ENCODE data around the gene MTMR2.

The MTMR2 gene

GRCh38 chr11:95912902-95913560 is 10.9 kb downstream of the MTMR2 start:
- no peak for DNase-seq (ENCODE audit: low read depth, low spot score)
- H3K9ac ChIP-seq (ENCODE audit: insufficient read length, low read depth) = no peak overlapping the region
- no peaks in the 10 kb centered on the region for H3K4me1 ChIP-seq (ENCODE audit: insufficient read depth, insufficient read length)
- H3K27me3 ChIP-seq (ENCODE audit: insufficient read depth, insufficient read length) = no peaks in the 10 kb centered on the region
- TF ChIP-seq SUZ12 (IDR thresholded peaks at IDR 0.05; ENCODE audit: extremely low read depth, insufficient read depth, insufficient read length) (no peak), YY1 (IDR thresholded peaks at IDR 0.05; ENCODE audit: insufficient read depth, insufficient read length) (no peak), ZNF274 (IDR thresholded peaks at IDR 0.05; ENCODE audit: low read depth, low read length) (no peak)
- peaks cover 4% of the 10 kb centered on the region for H3K36me3 ChIP-seq (ENCODE audit: insufficient read depth, insufficient read length, low read length)
- no peaks in the 10 kb centered on the region for H3K9me3 ChIP-seq (ENCODE audit: insufficient read depth, low read length)
- H3K4me3 ChIP-seq (ENCODE audit: insufficient read length, low read depth) = no peak overlapping the region

- no peaks in the 10 kb centered on the region for H3K4me1 ChIP-seq (ENCODE audit: insufficient read depth, insufficient read length)
- H3K9ac ChIP-seq (ENCODE audit: insufficient read length, low read depth) = no peak overlapping the region
- H3K9me3 ChIP-seq (ENCODE audit: insufficient read depth, low read length) = no peaks in the 10 kb centered on the region
- DNase-seq (ENCODE audit: low read depth, low spot score) = no peak
- no peaks in the 10 kb centered on the region for H3K27me3 ChIP-seq (ENCODE audit: insufficient read depth, insufficient read length)
- no peak overlapping the region for H3K4me3 ChIP-seq (ENCODE audit: insufficient read length, low read depth)
- peaks cover 4% of the 10 kb centered on the region for H3K36me3 ChIP-seq (ENCODE audit: insufficient read depth, insufficient read length, low read length)
- TF ChIP-seq YY1 (IDR thresholded peaks at IDR 0.05; ENCODE audit: insufficient read depth, insufficient read length) (no peak), SUZ12 (IDR thresholded peaks at IDR 0.05; ENCODE audit: extremely low read depth, insufficient read depth, insufficient read length) (no peak), ZNF274 (IDR thresholded peaks at IDR 0.05; ENCODE audit: low read depth, low read length) (no peak)
These were observed 12.5 kb downstream of the MTMR2 start for GRCh38 chr11:95911369-95911759.

DNA sequence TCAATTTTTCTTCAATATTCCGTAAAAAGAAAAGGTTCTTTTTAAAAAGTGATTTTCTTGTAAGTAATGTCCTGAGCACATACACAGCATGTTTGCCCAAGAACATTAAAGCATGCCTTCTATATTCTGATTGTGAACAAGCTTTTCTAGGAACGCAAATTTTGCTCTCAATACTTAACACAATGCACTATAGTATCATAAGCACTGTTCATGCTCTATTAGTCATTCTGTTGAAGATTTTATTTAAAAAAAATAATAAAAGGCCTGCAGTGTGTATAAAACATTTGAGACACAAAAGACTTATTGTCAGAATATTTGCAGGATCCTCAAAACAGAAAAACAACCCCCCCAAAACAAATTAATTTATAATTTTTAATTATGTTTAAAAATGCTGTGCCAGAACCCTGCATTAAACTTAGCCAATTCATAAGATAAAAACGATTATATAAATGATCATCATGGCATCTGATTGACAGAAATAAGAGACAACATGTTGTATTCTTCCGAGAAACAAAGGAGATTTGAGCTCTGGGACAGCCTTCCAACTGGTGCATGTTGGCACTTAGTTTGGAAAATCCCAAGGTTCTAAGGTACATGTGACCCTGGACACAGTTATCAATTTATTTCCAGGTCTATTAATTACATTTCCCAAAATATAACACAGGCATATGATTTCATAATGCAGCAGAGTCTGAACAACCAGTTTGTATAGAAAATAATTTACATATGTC is 13.1 kb downstream of the MTMR2 start:
- TF ChIP-seq ZNF274 (IDR thresholded peaks at IDR 0.05; ENCODE audit: low read depth, low read length) = no peak
- TF ChIP-seq SUZ12 (IDR thresholded peaks at IDR 0.05; ENCODE audit: extremely low read depth, insufficient read depth, insufficient read length) = no peak
- no peak for TF ChIP-seq YY1 (IDR thresholded peaks at IDR 0.05; ENCODE audit: insufficient read depth, insufficient read length)

DNA sequence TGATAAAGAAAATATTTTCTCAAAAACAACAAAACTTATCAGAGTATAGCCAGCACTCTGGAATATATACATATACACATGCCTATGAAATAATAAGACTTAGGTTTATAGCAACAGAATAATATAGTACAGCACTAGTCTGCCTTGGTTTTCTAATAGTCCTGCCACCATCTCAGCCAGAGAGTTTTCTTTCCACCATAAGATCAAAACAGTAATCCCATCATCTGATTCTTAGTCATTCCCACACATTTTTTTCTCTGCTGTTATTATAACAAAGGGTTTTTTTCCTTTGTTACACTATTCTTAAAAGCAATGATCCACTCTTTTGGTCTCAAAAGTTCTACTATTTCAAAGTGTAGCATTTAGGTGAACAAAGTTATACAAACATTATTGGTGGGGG is 15.1 kb downstream of the MTMR2 start:
- no peaks in the 10 kb centered on the region for H3K9me3 ChIP-seq (ENCODE audit: insufficient read depth, low read length)
- TF ChIP-seq SUZ12 (IDR thresholded peaks at IDR 0.05; ENCODE audit: extremely low read depth, insufficient read depth, insufficient read length) = no peak
- TF ChIP-seq ZNF274 (IDR thresholded peaks at IDR 0.05; ENCODE audit: low read depth, low read length) = no peak
- TF ChIP-seq YY1 (IDR thresholded peaks at IDR 0.05; ENCODE audit: insufficient read depth, insufficient read length) = no peak
- no peaks in the 10 kb centered on the region for H3K27me3 ChIP-seq (ENCODE audit: insufficient read depth, insufficient read length)
- no peak for DNase-seq (ENCODE audit: low read depth, low spot score)
- H3K36me3 ChIP-seq (ENCODE audit: insufficient read depth, insufficient read length, low read length) = peaks cover 4% of the 10 kb centered on the region
- no peaks in the 10 kb centered on the region for H3K4me1 ChIP-seq (ENCODE audit: insufficient read depth, insufficient read length)
- H3K4me3 ChIP-seq (ENCODE audit: insufficient read length, low read depth) = no peak overlapping the region
- no peak overlapping the region for H3K9ac ChIP-seq (ENCODE audit: insufficient read length, low read depth)

More for the DNA sequence above, 13.1 kb downstream of the MTMR2 start:
- Histone ChIP-seq H3K4me1 (ENCODE audit: insufficient read depth, insufficient read length) (no peaks in the 10 kb centered on the region), H3K9me3 (ENCODE audit: insufficient read depth, low read length) (no peaks in the 10 kb centered on the region), H3K27me3 (ENCODE audit: insufficient read depth, insufficient read length) (no peaks in the 10 kb centered on the region), H3K36me3 (ENCODE audit: insufficient read depth, insufficient read length, low read length) (peaks cover 4% of the 10 kb centered on the region), H3K9ac (ENCODE audit: insufficient read length, low read depth) (no peak overlapping the region), H3K4me3 (ENCODE audit: insufficient read length, low read depth) (no peak overlapping the region)
- DNase-seq (ENCODE audit: low read depth, low spot score) = no peak

- H3K9ac ChIP-seq (ENCODE audit: insufficient read length, low read depth) = no peak overlapping the region
- H3K4me3 ChIP-seq (ENCODE audit: insufficient read length, low read depth) = no peak overlapping the region
- no peak for TF ChIP-seq ZNF274 (IDR thresholded peaks at IDR 0.05; ENCODE audit: low read depth, low read length)
- no peak for TF ChIP-seq SUZ12 (IDR thresholded peaks at IDR 0.05; ENCODE audit: extremely low read depth, insufficient read depth, insufficient read length)
- TF ChIP-seq YY1 (IDR thresholded peaks at IDR 0.05; ENCODE audit: insufficient read depth, insufficient read length) = no peak
- no peaks in the 10 kb centered on the region for H3K9me3 ChIP-seq (ENCODE audit: insufficient read depth, low read length)
- no peaks in the 10 kb centered on the region for H3K4me1 ChIP-seq (ENCODE audit: insufficient read depth, insufficient read length)
- H3K27me3 ChIP-seq (ENCODE audit: insufficient read depth, insufficient read length) = no peaks in the 10 kb centered on the region
- H3K36me3 ChIP-seq (ENCODE audit: insufficient read depth, insufficient read length, low read length) = no peaks in the 10 kb centered on the region
- DNase-seq (ENCODE audit: low read depth, low spot score) = no peak
These were observed 16.4 kb downstream of the MTMR2 start for GRCh38 chr11:95907476-95907875.

DNA sequence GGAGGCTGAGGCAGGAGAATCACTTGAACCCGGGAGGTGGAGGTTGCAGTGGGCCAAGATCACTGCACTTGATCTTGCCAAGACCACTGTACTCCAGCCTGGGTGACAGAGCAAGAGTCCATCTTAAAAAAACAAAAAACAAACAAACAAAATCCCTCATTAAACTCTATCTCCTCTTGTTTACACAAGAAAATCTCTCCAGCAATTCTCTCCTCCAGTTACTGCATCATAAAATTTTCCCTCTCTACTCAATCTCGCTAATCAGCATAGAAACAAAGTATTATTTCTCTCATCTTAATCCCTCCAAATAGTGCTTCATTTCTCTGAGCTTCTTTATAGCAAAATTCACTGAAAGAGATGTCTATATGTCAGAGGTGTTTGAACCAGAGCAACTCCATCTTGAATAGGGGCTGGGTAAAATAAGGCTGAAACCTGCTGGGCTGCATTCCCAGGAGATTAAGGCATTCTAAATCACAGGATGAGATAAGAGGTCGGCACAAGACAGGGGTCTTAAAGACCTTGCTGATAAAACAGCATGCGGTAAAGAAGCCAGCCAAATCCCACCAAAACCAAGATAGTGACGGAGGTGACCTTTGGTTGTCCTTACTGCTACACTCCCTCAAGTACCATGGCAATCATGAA is 19.8 kb downstream of the MTMR2 start:
- Histone ChIP-seq H3K27me3 (ENCODE audit: insufficient read depth, insufficient read length) (no peaks in the 10 kb centered on the region), H3K4me1 (ENCODE audit: insufficient read depth, insufficient read length) (no peaks in the 10 kb centered on the region), H3K9ac (ENCODE audit: insufficient read length, low read depth) (no peak overlapping the region), H3K36me3 (ENCODE audit: insufficient read depth, insufficient read length, low read length) (no peaks in the 10 kb centered on the region), H3K9me3 (ENCODE audit: insufficient read depth, low read length) (no peaks in the 10 kb centered on the region), H3K4me3 (ENCODE audit: insufficient read length, low read depth) (no peak overlapping the region)
- no peak for DNase-seq (ENCODE audit: low read depth, low spot score)
- TF ChIP-seq SUZ12 (IDR thresholded peaks at IDR 0.05; ENCODE audit: extremely low read depth, insufficient read depth, insufficient read length) (no peak), YY1 (IDR thresholded peaks at IDR 0.05; ENCODE audit: insufficient read depth, insufficient read length) (no peak), ZNF274 (IDR thresholded peaks at IDR 0.05; ENCODE audit: low read depth, low read length) (no peak)

GRCh38 chr11:95898782-95899181 is 25.1 kb downstream of the MTMR2 start:
- no peak for DNase-seq (ENCODE audit: low read depth, low spot score)
- Histone ChIP-seq H3K9ac (ENCODE audit: insufficient read length, low read depth) (no peak overlapping the region), H3K36me3 (ENCODE audit: insufficient read depth, insufficient read length, low read length) (no peaks in the 10 kb centered on the region), H3K4me1 (ENCODE audit: insufficient read depth, insufficient read length) (no peaks in the 10 kb centered on the region), H3K9me3 (ENCODE audit: insufficient read depth, low read length) (no peaks in the 10 kb centered on the region), H3K4me3 (ENCODE audit: insufficient read length, low read depth) (no peak overlapping the region), H3K27me3 (ENCODE audit: insufficient read depth, insufficient read length) (no peaks in the 10 kb centered on the region)
- no peak for TF ChIP-seq YY1 (IDR thresholded peaks at IDR 0.05; ENCODE audit: insufficient read depth, insufficient read length)
- TF ChIP-seq ZNF274 (IDR thresholded peaks at IDR 0.05; ENCODE audit: low read depth, low read length) = no peak
- TF ChIP-seq SUZ12 (IDR thresholded peaks at IDR 0.05; ENCODE audit: extremely low read depth, insufficient read depth, insufficient read length) = no peak
